ENCODE measurements around the gene FCER1G.
"Not testable (repeated sequence)": the region's sequence is repeated elsewhere in the genome, so short reads cannot be mapped to it uniquely, and the experiment has no call there.

FCER1G gene

GRCh38 chr1:161228032-161228431 is 12.9 kb downstream of the FCER1G start:
- no peak for DNase-seq (ENCODE audit: low read depth in 2 of 2, low spot score in 1 of 2)

DNA sequence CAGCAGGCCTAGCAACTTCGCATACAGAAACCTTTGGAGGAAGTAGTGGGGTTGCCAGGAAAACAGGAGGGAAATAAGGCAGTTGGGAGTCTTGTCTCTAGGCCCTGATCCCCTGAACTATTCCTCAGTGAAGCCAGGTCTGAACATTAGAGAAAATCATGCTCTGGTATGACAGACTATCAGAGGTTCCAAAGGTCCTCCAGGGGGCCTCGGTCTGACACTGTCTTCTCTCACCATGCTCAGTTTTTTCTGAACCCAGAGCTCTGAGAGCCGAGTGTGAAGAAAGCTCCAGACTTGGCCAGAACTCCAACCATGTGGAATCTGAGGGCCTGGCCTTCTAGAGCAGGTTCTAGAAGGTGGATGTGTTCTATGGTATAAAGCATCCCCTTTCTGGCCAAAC is 14.8 kb downstream of the FCER1G start:
- no peak for DNase-seq (ENCODE audit: low read depth in 2 of 2, low spot score in 1 of 2)

DNA sequence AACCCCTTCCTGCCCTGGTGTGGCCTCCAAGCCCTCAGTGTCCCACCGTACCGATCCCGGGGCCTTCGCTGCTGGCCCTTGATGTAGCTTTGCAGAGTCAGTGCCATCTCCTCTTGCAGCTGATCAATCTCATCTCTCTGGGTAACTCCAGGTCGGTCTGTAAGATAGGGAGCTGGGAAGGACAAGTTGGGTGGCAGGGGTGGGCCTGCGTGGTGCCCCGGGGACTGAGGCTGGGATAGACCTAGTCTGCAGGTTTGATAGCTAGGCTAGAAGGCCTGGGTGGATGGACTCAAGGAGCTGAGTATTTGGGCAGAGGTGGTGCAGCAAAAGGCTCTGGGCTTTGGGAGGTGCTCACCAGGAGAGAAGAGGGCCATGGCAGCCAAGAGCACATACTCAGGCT is 15.7 kb downstream of the FCER1G start:
- DNase-seq (ENCODE audit: low read depth in 2 of 2, low spot score in 1 of 2), result no peak

GRCh38 chr1:161233102-161233501 is 18.0 kb downstream of the FCER1G start:
- no peak for DNase-seq (ENCODE audit: low read depth in 2 of 2, low spot score in 1 of 2)

DNA sequence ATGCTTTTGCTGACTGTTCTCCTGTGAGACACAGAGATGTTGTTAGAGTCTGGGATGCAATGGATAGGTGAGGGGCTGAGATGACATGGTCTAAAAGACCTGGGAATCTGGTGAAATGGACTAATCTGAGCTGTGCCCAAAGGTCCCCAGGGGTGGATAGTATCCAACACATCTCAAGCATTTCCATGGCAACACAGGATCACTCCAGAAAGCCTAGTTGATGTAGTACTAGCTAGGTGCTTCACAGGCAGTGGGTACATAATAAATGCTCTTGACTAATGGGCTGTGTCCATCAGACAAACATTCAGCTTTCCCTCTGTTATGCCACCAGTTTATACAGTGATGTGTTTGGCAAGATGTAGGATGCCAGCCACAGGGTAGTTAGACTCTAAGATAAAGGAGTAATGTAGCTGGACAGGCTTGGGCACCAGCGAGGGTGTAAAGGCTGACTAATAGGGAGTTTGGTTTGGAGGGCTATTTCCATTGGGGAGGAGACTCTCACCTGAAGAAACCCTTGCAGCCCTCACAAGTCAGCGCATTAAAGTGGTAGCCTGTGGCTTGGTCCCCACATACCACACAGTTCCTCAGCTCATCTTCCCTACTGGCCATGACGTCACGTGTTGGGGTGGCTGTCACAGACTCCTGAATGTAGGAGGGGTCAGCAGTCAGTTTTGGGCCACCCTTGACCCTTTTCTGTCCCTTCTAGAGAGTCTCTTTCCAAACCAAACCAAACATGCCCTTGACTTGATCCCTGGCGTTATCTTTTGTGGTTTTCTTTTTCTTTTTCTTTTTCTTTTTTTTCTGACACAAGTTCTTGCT is 21.1 kb downstream of the FCER1G start:
- DNase-seq (ENCODE audit: low read depth in 2 of 2, low spot score in 1 of 2), result no peak

DNA sequence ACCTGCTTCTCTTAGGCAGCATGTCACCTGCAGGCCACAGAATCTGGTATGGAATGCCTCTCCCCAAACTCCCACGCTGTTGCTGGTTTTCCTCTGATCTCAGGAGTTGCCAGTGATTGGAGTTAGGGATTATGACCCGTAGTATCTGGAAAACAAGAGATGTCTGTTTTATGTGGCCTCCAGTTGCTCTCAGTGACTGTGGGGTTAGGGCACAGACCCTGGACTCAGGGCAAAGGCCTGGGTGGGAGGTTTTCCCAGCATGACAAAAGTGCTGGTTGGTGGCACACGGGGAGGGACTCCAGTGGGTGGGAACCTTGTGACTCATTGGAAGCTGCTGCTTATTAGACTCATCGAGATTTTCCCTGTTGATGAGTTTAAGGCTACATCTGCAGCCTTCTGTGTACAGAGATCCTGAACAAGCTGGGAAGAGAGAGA is 23.0 kb downstream of the FCER1G start, which contains the start of gene NR1I3:
TSS of gene NR1I3 (minus strand) at position 165 of the 435 bp plus-strand sequence. CDS start 1,638 bp downstream, outside the sequence.
- DNase-seq (ENCODE audit: low read depth in 2 of 2, low spot score in 1 of 2), result no peak

DNA sequence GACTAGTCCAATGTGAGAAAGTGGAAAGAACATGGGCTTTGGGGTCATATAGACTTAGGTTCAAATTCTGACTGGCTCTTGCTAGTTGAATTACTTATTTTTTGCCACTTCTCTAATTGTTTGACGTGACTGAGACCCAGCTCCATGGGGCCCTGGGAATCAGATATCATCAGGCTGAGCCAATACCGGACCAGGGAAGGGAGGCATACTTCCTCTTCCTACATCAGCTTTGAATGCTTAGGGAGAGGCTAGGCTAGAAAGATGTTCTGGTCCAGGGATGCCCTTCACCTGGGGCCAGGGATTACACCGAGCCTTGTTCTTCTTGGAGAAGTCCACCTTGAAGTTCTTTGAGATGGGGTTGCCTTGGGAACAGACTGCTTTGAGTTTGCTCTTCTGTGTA is 26.6 kb downstream of the FCER1G start:
- DNase-seq (ENCODE audit: low read depth in 2 of 2, low spot score in 1 of 2), result no peak

- no peak for DNase-seq (ENCODE audit: low read depth in 2 of 2, low spot score in 1 of 2)
Observed at GRCh38 chr1:161242313-161242712, 27.2 kb downstream of the FCER1G start.

DNA sequence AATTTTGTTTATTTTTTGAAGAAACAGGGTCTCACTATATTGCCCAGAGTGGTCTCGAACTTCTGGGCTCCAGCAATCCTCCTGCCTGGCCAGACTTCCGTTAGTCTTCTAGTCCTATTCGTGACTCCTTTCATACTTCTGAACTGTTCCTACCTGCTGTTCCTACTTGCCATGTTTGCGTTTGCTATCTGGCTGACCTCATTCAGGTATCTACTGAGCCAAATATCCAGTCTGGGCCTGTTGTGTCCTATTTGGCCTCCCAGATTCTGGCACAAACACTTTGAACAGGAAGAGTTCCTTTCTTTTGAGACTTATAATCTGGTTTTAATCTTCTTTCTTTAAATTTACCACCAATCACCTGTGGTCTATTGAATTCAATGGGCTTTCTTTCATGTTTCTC is 29.8 kb downstream of the FCER1G start:
- no peak for DNase-seq (ENCODE audit: low read depth in 2 of 2, low spot score in 1 of 2)

- not testable (repeated sequence) for DNase-seq (ENCODE audit: low read depth in 2 of 2, low spot score in 1 of 2)
Observed at GRCh38 chr1:161250100-161250499, 35.0 kb downstream of the FCER1G start.

DNA sequence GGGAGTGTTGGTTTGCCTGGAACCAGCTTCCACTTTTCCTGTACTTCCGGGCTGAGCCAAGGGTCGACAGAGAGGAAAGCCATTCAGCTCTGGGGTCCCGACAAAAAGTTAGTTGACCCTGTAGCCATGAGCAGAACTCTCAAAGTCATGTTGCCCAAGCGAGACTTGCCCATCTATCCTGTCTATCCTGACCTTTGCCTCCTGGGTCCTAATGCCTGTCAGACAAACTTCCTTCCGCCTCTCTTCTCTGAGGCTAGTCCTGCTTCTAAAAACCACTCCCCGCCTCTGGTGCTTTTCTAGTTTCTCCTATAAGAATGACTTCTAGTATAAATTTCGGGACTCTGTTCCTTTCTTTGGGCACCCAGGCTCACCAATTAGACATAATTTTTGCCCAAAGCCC is 35.7 kb downstream of the FCER1G start:
- no peak for DNase-seq (ENCODE audit: low read depth in 2 of 2, low spot score in 1 of 2)

DNA sequence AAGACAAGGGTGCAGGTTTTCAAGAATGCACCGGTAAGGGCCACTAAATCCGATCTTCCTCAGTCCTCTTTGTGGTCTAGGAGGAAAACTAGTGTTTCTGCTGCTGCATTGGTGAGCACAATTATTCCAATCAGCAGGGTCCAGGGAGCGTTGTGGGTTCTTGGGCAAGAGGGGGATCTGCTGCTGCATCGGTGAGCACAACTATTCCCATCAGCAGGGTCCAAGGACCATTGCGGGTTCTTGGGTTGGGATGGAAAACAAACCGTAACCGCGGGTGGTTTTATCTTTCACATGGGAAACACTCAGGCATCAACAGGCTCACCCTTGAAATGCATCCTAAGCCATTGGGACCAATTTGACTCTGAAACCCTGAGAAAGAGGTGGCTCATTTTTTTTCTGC is 36.5 kb downstream of the FCER1G start:
- DNase-seq (ENCODE audit: low read depth in 2 of 2, low spot score in 1 of 2), result no peak

GRCh38 chr1:161255302-161255701 is 40.2 kb downstream of the FCER1G start:
- not testable (repeated sequence) for DNase-seq (ENCODE audit: low read depth in 2 of 2, low spot score in 1 of 2)

DNA sequence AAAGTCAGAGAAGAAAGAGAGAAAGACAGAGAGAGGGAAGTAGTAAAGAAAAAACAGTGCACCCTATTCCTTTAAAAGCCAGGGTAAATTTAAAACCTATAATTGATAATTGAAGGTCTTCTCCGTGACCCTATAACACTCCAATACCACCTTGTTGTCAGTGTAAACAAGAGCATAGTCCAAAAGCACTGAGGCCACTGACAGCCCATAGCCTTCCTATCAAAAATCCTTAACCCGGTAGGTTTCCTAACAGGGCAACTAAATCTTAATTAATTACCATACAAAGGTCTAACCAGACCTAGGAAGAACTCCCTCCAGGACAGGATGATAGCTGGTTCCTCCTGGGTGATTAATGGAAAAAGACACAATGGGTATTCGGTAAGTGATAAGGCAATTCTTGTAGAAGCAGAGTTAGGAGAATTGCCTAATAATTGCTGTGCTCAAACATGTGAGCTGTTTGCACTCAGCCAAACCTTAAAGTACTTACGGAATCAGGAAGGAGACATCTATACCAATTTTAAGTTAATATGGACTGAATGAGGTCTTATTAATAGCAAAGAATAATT is 40.9 kb downstream of the FCER1G start:
- DNase-seq (ENCODE audit: low read depth in 2 of 2, low spot score in 1 of 2), result not testable (repeated sequence)

- DNase-seq (ENCODE audit: low read depth in 2 of 2, low spot score in 1 of 2), result not testable (repeated sequence)
Observed at GRCh38 chr1:161257109-161257508, 42.0 kb downstream of the FCER1G start.

DNA sequence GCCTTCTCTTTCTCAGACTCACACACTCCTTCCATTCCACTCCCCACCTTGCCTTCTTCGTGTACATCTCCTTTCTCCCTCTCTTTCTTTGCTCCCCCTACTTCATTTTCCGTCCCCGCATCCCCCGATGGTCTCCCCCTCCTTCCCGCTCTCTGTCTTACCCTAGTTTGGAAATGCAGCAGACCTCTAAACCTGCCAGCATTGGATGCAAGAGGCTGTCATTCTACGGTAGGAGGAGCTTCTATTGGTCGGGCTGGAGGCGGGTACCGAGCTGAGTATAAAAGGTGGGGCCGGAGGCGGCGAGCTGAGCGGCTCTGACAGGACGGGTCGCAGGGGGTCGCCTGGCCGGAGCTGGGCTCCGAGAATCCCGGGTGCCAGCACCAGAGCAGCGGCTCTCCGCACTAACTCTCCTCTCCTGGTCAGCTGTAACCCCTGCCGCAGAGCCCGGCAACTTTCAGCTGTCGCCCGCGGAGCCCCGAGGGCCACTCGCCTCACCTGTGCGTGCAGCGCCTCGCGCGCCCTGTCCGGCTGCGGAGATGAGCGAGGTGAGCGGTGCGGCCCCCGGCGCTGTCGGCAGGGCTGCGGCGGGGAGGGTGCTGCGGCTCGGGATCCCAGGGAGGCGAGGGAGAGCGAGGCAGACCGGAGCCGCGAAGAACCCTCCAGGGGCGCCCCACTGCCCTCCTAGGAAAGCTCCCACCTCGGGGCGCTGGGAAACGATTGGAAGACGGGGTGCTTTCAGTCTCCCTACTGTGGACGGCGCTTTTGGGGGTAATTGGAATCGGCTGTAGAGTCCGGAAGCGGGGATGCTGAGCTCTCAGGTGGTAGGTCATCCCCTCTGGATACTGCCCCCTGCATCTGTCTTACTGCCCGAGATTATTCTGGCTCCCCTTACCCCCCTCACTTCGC is 43.6 kb downstream of the FCER1G start, which contains the start of gene PCP4L1:
TSS of gene PCP4L1 (plus strand) at position 307 of the 906 bp plus-strand sequence. CDS start at position 537, 230 bp downstream.
- DNase-seq (ENCODE audit: low read depth in 2 of 2, low spot score in 1 of 2), result no peak

DNA sequence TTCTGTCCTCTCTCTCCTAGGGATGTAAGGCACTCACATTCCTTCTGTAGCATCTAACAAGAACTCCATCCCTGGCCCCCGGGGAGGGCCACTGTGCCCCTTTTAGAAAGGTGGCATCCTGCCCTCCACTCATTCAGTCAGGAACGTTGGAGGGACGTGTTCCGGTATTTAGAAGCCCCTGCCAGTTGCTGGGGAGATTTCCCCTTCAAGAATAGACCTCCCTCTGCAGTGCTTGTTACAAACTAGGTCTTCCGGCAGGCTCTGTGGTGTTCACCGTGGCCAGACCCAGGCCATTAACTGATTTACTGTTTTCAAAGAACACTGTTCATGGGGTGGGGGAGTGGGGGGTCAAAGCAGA is 44.2 kb downstream of the FCER1G start:
- DNase-seq (ENCODE audit: low read depth in 2 of 2, low spot score in 1 of 2), result no peak

- no peak for DNase-seq (ENCODE audit: low read depth in 2 of 2, low spot score in 1 of 2)
Observed at GRCh38 chr1:161259765-161260164, 44.7 kb downstream of the FCER1G start.

- no peak for DNase-seq (ENCODE audit: low read depth in 2 of 2, low spot score in 1 of 2)
Observed at GRCh38 chr1:161260376-161261260, 45.5 kb downstream of the FCER1G start.
